Measurements from ENCODE around the gene C10orf88.

DNA sequence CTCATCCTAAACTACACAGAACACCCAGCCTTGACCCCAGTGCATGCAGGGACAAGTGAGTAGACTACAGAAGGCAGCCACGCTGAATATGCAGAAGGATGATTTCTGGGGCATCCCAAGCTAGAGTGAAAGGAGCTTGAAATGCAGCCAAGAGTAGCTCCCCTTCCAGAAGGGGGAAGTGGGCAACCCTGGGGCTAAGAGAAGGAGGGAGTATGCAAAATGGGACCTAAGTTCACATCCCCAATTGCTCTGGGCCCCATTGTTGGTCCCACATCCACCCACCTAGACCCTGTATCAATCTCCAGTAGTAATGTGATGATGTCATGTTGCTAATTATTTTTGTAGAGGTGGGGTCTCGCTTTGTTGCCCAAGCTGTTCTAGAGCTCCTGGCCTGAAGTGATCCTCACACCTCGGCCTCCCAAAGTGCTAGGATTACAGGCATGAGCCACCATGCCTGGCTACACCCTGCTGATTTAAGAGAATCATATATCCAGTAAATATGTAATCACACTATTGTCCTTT is 20.6 kb upstream of the C10orf88 start:
- TF ChIP-seq, protein P1, sequence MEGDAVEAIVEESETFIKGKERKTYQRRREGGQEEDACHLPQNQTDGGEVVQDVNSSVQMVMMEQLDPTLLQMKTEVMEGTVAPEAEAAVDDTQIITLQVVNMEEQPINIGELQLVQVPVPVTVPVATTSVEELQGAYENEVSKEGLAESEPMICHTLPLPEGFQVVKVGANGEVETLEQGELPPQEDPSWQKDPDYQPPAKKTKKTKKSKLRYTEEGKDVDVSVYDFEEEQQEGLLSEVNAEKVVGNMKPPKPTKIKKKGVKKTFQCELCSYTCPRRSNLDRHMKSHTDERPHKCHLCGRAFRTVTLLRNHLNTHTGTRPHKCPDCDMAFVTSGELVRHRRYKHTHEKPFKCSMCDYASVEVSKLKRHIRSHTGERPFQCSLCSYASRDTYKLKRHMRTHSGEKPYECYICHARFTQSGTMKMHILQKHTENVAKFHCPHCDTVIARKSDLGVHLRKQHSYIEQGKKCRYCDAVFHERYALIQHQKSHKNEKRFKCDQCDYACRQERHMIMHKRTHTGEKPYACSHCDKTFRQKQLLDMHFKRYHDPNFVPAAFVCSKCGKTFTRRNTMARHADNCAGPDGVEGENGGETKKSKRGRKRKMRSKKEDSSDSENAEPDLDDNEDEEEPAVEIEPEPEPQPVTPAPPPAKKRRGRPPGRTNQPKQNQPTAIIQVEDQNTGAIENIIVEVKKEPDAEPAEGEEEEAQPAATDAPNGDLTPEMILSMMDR (IDR thresholded peaks at IDR 0.05; ENCODE audit: poor library complexity), result no peak
- TF ChIP-seq EZH2 (IDR thresholded peaks at IDR 0.05; ENCODE audit: borderline replicate concordance) (no peak), EZH2phosphoT487 (IDR thresholded peaks at IDR 0.05; ENCODE audit: low read depth, severe bottlenecking, unreplicated experiment) (no peak)
